Chondrocyte (in vitro differentiated cells): ENCODE data around the gene ENTPD6. TPM values are rescaled to one million over a fixed set of nuclear protein-coding genes. Genes with fewer than 3 reads are reported as not detected.

Experiments used
- DNase-seq: peaks from one replicate; pipeline ENCODE4 v3.0.0; 2021; ENCODE audit warnings: mixed read lengths, low spot score
- H3K27ac Mint-ChIP-seq: one replicate; pipeline ENCODE4 v1.8.0; 2021; ENCODE audit warnings: mild to moderate bottlenecking, moderate library complexity, mixed read lengths; ENCODE audit not compliant: unreplicated experiment
- H3K27me3 Mint-ChIP-seq: 2 replicates; pipeline ENCODE4 v1.8.0; 2021; ENCODE audit warnings: low read depth, mixed read lengths
- H3K36me3 Mint-ChIP-seq: 2 replicates; pipeline ENCODE4 v1.8.0; 2021; ENCODE audit warnings: low read depth, mixed read lengths
- H3K4me1 Mint-ChIP-seq: 2 replicates; pipeline ENCODE4 v1.8.0; 2021; ENCODE audit warnings: low read depth, mild to moderate bottlenecking, mixed read lengths
- H3K4me3 Mint-ChIP-seq: one replicate; pipeline ENCODE4 v1.8.0; 2021; ENCODE audit warnings: mild to moderate bottlenecking, moderate library complexity, mixed read lengths; ENCODE audit not compliant: unreplicated experiment
- H3K9me3 Mint-ChIP-seq: 2 replicates; pipeline ENCODE4 v1.8.0; 2021; ENCODE audit warnings: low read depth, mixed read lengths
- CTCF ChIP-seq: fragments of 200-600 bp; sonication (generic); IDR thresholded peaks from 2 replicates; pipeline ENCODE4 v1.5.0; 2021; ENCODE audit warnings: antibody characterized with exemption, mild to moderate bottlenecking, moderate library complexity
- total RNA-seq: library from RNA; stranded (reverse); gene quantifications from 3 replicates; pipeline ENCODE4 v1.2.1, GENCODE V29; 2021

The ENTPD6 gene
- total RNA-seq, 1 donor from 2014 or later = 53.5 TPM

DNA sequence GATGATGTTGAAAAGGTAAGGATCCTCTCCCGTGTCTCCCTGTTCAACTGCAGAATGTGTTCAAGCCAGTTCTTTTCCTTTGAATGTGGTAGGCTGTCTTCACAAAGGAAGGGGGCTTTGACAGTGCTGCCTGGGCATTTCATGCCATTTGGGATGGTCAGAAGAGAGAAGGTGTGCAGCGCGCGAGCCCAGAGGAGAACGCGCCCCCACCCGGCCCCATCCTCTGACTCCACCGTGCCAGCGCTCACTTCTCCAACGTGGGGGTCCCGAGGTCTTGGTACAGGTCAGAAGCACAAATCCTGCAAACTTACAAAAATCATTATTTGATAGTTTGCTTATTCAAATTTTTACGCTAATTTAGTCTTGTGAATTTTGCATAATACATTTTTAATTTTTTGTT, 14.4 kb downstream of the ENTPD6 start:
- peaks cover 14% of the 10 kb centered on the region for H3K36me3 Mint-ChIP-seq
- H3K27ac Mint-ChIP-seq = no peak overlapping the region
- H3K9me3 Mint-ChIP-seq = no peaks in the 10 kb centered on the region
- no peaks in the 10 kb centered on the region for H3K27me3 Mint-ChIP-seq
- H3K4me1 Mint-ChIP-seq = peaks cover 17% of the 10 kb centered on the region
- no peak overlapping the region for H3K4me3 Mint-ChIP-seq
- TF ChIP-seq CTCF = no peak
- DNase-seq = no peak

GRCh38 chr20:25211273-25211672, 15.8 kb downstream of the ENTPD6 start:
- Mint-ChIP-seq H3K4me3 (no peak overlapping the region), H3K27me3 (no peaks in the 10 kb centered on the region), H3K27ac (no peak overlapping the region), H3K4me1 (peaks cover 6% of the 10 kb centered on the region), H3K9me3 (no peaks in the 10 kb centered on the region), H3K36me3 (peaks cover 21% of the 10 kb centered on the region)
- TF ChIP-seq CTCF = no peak
- DNase-seq = no peak

GRCh38 chr20:25212242-25212641, 16.7 kb downstream of the ENTPD6 start:
- no peak for TF ChIP-seq CTCF
- Mint-ChIP-seq H3K4me3 (no peak overlapping the region), H3K4me1 (peaks cover 6% of the 10 kb centered on the region), H3K36me3 (peaks cover 23% of the 10 kb centered on the region), H3K27ac (no peak overlapping the region), H3K27me3 (no peaks in the 10 kb centered on the region), H3K9me3 (no peaks in the 10 kb centered on the region)
- DNase-seq = no peak

GRCh38 chr20:25213566-25214425, 18.3 kb downstream of the ENTPD6 start:
- TF ChIP-seq CTCF = no peak
- H3K4me1 Mint-ChIP-seq = no peaks in the 10 kb centered on the region

DNA sequence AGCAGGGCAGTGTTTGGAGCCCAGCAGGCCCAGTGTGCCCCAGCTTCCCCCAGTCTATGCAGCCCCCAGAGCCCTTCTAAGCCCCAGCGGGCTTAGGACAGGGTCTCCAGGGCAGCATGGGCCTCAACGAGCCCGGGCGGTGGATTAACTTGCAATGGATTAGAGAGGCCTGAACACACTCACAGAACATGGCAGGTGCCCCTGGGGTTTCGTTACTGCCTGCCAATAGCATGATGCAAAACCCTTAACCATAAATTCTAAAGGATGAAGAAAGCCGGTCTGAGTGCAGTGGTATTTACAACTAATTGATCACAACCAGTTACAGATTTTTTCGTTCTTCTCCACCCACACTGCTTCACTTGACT, 18.9 kb downstream of the ENTPD6 start:
- Mint-ChIP-seq H3K4me3 (no peak overlapping the region), H3K27me3 (no peaks in the 10 kb centered on the region), H3K36me3 (peaks cover 27% of the 10 kb centered on the region)

More at GRCh38 chr20:25213566-25214425, 18.3 kb downstream of the ENTPD6 start:
- DNase-seq = peak; percentile 86
- H3K9me3 Mint-ChIP-seq = no peaks in the 10 kb centered on the region
- no peak overlapping the region for H3K27ac Mint-ChIP-seq
- H3K27me3 Mint-ChIP-seq = no peaks in the 10 kb centered on the region
- peaks cover 25% of the 10 kb centered on the region for H3K36me3 Mint-ChIP-seq
- no peak overlapping the region for H3K4me3 Mint-ChIP-seq

More for the DNA sequence above, 18.9 kb downstream of the ENTPD6 start:
- Mint-ChIP-seq H3K9me3 (no peaks in the 10 kb centered on the region), H3K4me1 (no peaks in the 10 kb centered on the region), H3K27ac (no peak overlapping the region)
- TF ChIP-seq CTCF = no peak
- no peak for DNase-seq
